ENCODE results near the gene CFAP57.

The CFAP57 gene

DNA sequence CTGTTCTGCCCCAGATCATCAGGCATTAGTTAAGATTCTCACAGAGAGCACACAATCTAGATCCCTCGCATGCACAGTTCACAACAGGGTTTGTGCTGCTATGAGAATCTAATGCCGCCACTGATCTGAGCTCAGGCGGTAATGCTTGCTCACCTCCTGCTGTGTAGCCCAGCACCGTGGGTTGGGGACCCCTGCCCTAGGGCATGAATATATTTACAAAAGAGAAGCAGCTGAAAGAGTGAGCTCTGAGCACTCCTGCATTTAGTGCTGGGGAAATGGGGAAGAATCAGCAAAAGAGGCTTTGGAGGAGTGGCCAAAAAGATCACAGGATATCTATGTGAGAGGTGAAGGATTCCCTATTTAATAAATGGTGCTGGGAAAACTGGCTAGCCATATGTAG is 5.6 kb downstream of the CFAP57 start:
- Histone ChIP-seq H3K4me1 (ENCODE audit: control insufficient read depth, insufficient read depth, low read length) (peaks cover 13% of the 10 kb centered on the region), H3K4me3 (ENCODE audit: low read depth, low read length) (peak overlapping the region; percentile 11), H3K9me3 (ENCODE audit: control insufficient read depth, insufficient read depth, low read length) (no peaks in the 10 kb centered on the region), H3K9ac (ENCODE audit: low read depth, low read length) (no peak overlapping the region), H3K36me3 (ENCODE audit: control insufficient read depth, insufficient read depth, low read length) (no peaks in the 10 kb centered on the region), H3K27me3 (ENCODE audit: control insufficient read depth, insufficient read depth, low read length) (peaks cover 12% of the 10 kb centered on the region)

- no peaks in the 10 kb centered on the region for H3K9me3 ChIP-seq (ENCODE audit: control insufficient read depth, insufficient read depth, low read length)
- H3K4me3 ChIP-seq (ENCODE audit: low read depth, low read length): no peak overlapping the region
- no peak overlapping the region for H3K9ac ChIP-seq (ENCODE audit: low read depth, low read length)
- H3K27me3 ChIP-seq (ENCODE audit: control insufficient read depth, insufficient read depth, low read length): no peaks in the 10 kb centered on the region
- H3K4me1 ChIP-seq (ENCODE audit: control insufficient read depth, insufficient read depth, low read length): no peaks in the 10 kb centered on the region
- H3K36me3 ChIP-seq (ENCODE audit: control insufficient read depth, insufficient read depth, low read length): no peaks in the 10 kb centered on the region
Observed at GRCh38 chr1:43184388-43184787, 12.3 kb downstream of the CFAP57 start.

DNA sequence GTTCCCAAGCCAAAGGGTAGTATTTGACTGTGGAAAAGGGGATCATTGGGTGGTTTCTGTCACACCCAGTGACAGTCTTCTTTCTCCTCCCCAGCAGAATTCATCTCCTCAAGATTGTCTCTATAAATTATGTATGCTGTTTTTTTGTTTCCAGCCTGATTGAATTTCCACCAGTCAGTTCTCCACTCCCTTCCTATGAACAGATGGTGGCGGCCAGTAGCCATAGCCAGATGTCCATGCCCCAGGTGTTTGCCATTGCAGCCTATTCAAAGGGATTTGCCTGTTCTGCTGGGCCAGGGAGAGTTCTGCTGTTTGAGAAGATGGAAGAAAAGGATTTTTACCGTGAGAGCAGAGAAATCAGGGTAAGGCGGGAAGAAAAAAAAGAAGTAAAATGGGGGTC is 12.9 kb downstream of the CFAP57 start:
- Histone ChIP-seq H3K9me3 (ENCODE audit: control insufficient read depth, insufficient read depth, low read length) (no peaks in the 10 kb centered on the region), H3K36me3 (ENCODE audit: control insufficient read depth, insufficient read depth, low read length) (no peaks in the 10 kb centered on the region), H3K4me3 (ENCODE audit: low read depth, low read length) (no peak overlapping the region), H3K4me1 (ENCODE audit: control insufficient read depth, insufficient read depth, low read length) (no peaks in the 10 kb centered on the region), H3K27me3 (ENCODE audit: control insufficient read depth, insufficient read depth, low read length) (no peaks in the 10 kb centered on the region), H3K9ac (ENCODE audit: low read depth, low read length) (no peak overlapping the region)

GRCh38 chr1:43188106-43188505 is 16.0 kb downstream of the CFAP57 start:
- no peaks in the 10 kb centered on the region for H3K9me3 ChIP-seq (ENCODE audit: control insufficient read depth, insufficient read depth, low read length)
- H3K4me3 ChIP-seq (ENCODE audit: low read depth, low read length): no peak overlapping the region
- H3K9ac ChIP-seq (ENCODE audit: low read depth, low read length): no peak overlapping the region
- no peaks in the 10 kb centered on the region for H3K4me1 ChIP-seq (ENCODE audit: control insufficient read depth, insufficient read depth, low read length)
- H3K27me3 ChIP-seq (ENCODE audit: control insufficient read depth, insufficient read depth, low read length): no peaks in the 10 kb centered on the region
- H3K36me3 ChIP-seq (ENCODE audit: control insufficient read depth, insufficient read depth, low read length): no peaks in the 10 kb centered on the region

DNA sequence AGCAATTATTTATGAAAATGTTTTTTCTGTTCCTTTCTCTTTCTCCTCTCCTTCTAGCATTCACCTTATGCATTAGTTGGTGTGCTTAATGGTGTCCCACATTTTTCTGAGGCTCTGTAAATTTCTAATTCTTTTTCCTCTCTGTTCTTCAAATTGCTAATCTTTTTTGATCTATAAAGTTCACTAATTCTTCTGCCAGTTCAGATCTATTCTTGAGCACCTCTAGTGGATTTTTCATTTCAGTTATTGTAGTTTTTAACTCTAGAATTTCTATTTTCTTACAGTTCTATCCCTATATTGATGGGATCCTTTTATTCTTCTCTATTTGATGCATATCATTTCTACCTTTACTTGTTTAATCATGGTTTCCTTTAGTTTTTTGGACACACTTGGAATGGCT is 22.4 kb downstream of the CFAP57 start:
- no peaks in the 10 kb centered on the region for H3K4me1 ChIP-seq (ENCODE audit: control insufficient read depth, insufficient read depth, low read length)
- H3K9ac ChIP-seq (ENCODE audit: low read depth, low read length): no peak overlapping the region
- H3K27me3 ChIP-seq (ENCODE audit: control insufficient read depth, insufficient read depth, low read length): no peaks in the 10 kb centered on the region
- no peaks in the 10 kb centered on the region for H3K9me3 ChIP-seq (ENCODE audit: control insufficient read depth, insufficient read depth, low read length)
- H3K4me3 ChIP-seq (ENCODE audit: low read depth, low read length): no peak overlapping the region
- H3K36me3 ChIP-seq (ENCODE audit: control insufficient read depth, insufficient read depth, low read length): no peaks in the 10 kb centered on the region

DNA sequence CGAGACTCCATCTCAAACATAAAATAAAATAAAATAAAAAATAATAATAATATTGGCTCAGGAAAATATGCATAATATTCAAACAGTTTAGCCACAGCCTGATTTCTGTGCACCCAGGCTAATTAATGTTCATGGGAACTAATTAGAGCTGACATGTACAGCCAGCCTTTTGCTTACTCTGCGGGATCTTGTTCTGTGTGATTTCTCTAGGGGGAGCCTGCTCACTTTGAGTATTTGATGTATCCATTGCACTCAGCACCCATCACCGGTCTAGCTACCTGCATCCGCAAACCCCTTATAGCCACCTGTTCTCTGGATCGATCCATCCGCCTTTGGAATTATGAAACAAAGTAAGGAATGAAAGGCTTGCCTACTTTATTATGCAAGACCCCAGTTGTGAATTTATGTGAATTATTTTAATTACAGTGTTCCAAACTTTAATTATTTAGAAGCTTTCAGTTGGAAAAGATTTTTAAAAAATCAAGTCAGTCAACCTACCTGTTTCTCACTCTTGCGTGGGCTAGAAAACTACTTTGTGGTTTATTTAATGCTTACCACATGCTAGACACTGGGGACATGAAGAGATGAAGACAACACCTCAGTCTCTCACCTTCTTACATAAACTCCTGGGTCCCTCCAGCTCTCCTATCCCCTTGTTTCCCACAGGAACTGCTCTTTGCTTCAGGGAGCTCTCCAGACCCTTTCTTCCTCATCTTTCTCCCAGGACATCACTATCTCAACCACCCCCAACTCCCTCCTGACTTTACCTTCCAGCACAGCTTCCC is 25.4 kb downstream of the CFAP57 start:
- no peaks in the 10 kb centered on the region for H3K4me1 ChIP-seq (ENCODE audit: control insufficient read depth, insufficient read depth, low read length)
- no peaks in the 10 kb centered on the region for H3K36me3 ChIP-seq (ENCODE audit: control insufficient read depth, insufficient read depth, low read length)
- H3K4me3 ChIP-seq (ENCODE audit: low read depth, low read length): no peak overlapping the region

DNA sequence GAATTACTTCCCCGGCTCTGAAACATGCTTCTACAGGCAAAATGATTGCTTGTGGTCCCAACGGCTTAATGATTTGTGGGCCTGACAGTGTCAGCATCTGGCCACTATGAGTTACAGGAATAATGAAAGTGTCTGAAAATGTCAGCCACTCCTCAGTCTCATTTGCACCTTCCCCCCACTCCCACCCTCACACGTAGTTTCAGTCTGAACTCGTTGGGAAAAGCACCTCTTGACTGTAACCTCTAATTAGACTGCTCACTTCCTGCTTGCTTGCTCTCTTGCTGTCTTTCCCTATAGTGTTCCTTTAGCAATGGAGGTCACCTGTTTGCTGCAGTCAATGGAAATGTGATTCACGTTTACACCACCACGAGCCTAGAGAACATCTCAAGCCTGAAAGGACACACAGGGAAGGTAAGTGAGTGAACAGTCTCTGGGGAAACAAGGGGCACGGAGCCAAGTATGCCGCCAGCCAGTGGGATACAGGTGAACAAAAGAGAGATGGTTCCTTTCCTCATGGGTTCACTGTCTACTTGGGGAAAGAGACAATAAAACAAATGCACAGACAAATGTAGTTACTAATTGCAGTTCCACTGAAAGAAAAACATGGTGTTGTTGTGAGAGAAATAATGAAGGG is 27.1 kb downstream of the CFAP57 start:
- no peak overlapping the region for H3K4me3 ChIP-seq (ENCODE audit: low read depth, low read length)

More for the DNA sequence above, 25.4 kb downstream of the CFAP57 start:
- no peak overlapping the region for H3K9ac ChIP-seq (ENCODE audit: low read depth, low read length)
- no peaks in the 10 kb centered on the region for H3K9me3 ChIP-seq (ENCODE audit: control insufficient read depth, insufficient read depth, low read length)
- H3K27me3 ChIP-seq (ENCODE audit: control insufficient read depth, insufficient read depth, low read length): no peaks in the 10 kb centered on the region

DNA sequence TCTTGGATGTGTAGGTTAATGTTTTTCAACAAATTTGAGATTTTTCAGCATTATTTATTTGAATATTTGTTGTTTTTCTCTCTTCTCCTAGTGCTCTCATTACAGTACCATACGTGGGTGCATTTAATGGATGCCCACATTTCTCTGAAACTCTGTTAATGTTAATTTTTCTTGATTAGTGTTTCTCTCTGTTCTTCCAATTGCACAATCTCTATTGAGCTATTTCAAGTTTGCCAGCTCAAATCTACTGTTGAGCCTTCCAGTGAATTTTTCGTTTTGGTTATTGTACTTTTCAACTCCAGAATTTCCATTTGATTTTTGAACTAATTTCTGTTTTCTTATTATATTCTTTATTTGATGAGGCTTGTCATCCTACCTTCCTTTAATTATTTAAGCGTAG is 31.7 kb downstream of the CFAP57 start:
- Histone ChIP-seq H3K4me3 (ENCODE audit: low read depth, low read length) (no peak overlapping the region), H3K4me1 (ENCODE audit: control insufficient read depth, insufficient read depth, low read length) (peaks cover 12% of the 10 kb centered on the region), H3K9ac (ENCODE audit: low read depth, low read length) (no peak overlapping the region), H3K27me3 (ENCODE audit: control insufficient read depth, insufficient read depth, low read length) (no peaks in the 10 kb centered on the region), H3K9me3 (ENCODE audit: control insufficient read depth, insufficient read depth, low read length) (no peaks in the 10 kb centered on the region), H3K36me3 (ENCODE audit: control insufficient read depth, insufficient read depth, low read length) (no peaks in the 10 kb centered on the region)

More for the DNA sequence above, 27.1 kb downstream of the CFAP57 start:
- no peaks in the 10 kb centered on the region for H3K4me1 ChIP-seq (ENCODE audit: control insufficient read depth, insufficient read depth, low read length)
- H3K36me3 ChIP-seq (ENCODE audit: control insufficient read depth, insufficient read depth, low read length): no peaks in the 10 kb centered on the region
- H3K9ac ChIP-seq (ENCODE audit: low read depth, low read length): no peak overlapping the region
- H3K9me3 ChIP-seq (ENCODE audit: control insufficient read depth, insufficient read depth, low read length): no peaks in the 10 kb centered on the region
- H3K27me3 ChIP-seq (ENCODE audit: control insufficient read depth, insufficient read depth, low read length): no peaks in the 10 kb centered on the region

DNA sequence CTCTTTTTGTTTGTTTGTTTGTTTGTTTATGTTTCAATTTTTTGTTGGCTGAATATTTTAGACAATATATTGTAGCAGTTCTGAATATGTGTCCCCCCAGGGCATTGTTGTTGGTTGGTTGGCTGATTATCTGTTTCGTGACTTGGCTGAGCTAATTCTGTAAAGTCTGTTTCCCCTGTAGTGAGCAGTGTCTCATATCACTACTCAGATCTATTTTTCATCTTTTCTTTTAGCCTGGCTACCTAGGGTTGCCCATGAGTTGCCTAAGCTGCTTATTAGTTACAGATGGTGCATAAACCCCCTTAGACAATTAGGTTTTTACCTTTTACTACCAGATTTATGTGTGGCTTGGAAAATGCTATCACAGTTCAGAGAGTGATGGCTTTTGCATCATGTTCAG is 32.3 kb downstream of the CFAP57 start:
- H3K9ac ChIP-seq (ENCODE audit: low read depth, low read length): no peak overlapping the region
- H3K4me1 ChIP-seq (ENCODE audit: control insufficient read depth, insufficient read depth, low read length): peaks cover 12% of the 10 kb centered on the region
- H3K4me3 ChIP-seq (ENCODE audit: low read depth, low read length): no peak overlapping the region
- no peaks in the 10 kb centered on the region for H3K9me3 ChIP-seq (ENCODE audit: control insufficient read depth, insufficient read depth, low read length)
- H3K36me3 ChIP-seq (ENCODE audit: control insufficient read depth, insufficient read depth, low read length): no peaks in the 10 kb centered on the region
- H3K27me3 ChIP-seq (ENCODE audit: control insufficient read depth, insufficient read depth, low read length): no peaks in the 10 kb centered on the region

GRCh38 chr1:43205671-43206070 is 33.5 kb downstream of the CFAP57 start:
- no peak overlapping the region for H3K9ac ChIP-seq (ENCODE audit: low read depth, low read length)
- no peaks in the 10 kb centered on the region for H3K27me3 ChIP-seq (ENCODE audit: control insufficient read depth, insufficient read depth, low read length)
- peaks cover 12% of the 10 kb centered on the region for H3K4me1 ChIP-seq (ENCODE audit: control insufficient read depth, insufficient read depth, low read length)
- H3K36me3 ChIP-seq (ENCODE audit: control insufficient read depth, insufficient read depth, low read length): no peaks in the 10 kb centered on the region
- H3K9me3 ChIP-seq (ENCODE audit: control insufficient read depth, insufficient read depth, low read length): no peaks in the 10 kb centered on the region
- H3K4me3 ChIP-seq (ENCODE audit: low read depth, low read length): no peak overlapping the region

DNA sequence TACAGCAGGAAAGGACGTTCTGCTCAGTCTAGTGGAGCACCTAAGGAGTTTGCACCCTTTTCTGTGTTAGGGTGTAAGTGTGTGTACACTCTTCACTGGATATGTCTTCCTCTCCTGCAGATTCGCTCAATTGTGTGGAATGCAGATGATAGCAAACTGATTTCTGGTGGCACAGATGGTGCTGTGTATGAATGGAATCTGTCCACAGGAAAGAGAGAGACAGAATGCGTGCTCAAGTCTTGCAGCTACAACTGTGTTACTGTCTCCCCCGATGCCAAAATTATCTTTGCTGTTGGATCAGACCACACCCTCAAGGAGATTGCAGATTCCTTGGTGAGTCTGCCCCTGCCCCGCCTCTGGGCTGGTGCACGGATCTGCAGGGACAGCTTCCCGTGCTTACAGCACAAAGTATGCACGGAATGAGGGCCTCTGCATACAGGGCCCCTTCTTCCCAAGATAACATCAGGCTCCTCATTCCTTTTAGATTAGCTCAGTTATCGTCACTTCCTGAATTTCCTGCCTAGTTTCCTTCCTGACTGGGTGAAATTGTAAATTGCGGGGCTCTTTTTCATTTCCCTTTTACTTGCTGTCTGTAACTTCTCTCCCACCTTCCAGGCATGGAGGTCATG is 34.6 kb downstream of the CFAP57 start:
- H3K4me1 ChIP-seq (ENCODE audit: control insufficient read depth, insufficient read depth, low read length): peaks cover 12% of the 10 kb centered on the region
- H3K36me3 ChIP-seq (ENCODE audit: control insufficient read depth, insufficient read depth, low read length): no peaks in the 10 kb centered on the region
- no peak overlapping the region for H3K9ac ChIP-seq (ENCODE audit: low read depth, low read length)
- no peaks in the 10 kb centered on the region for H3K9me3 ChIP-seq (ENCODE audit: control insufficient read depth, insufficient read depth, low read length)
- no peaks in the 10 kb centered on the region for H3K27me3 ChIP-seq (ENCODE audit: control insufficient read depth, insufficient read depth, low read length)
- H3K4me3 ChIP-seq (ENCODE audit: low read depth, low read length): no peak overlapping the region

Measured in iPS-15b (cell line).